ENCODE data around the gene ISM1.

ISM1 gene

DNA sequence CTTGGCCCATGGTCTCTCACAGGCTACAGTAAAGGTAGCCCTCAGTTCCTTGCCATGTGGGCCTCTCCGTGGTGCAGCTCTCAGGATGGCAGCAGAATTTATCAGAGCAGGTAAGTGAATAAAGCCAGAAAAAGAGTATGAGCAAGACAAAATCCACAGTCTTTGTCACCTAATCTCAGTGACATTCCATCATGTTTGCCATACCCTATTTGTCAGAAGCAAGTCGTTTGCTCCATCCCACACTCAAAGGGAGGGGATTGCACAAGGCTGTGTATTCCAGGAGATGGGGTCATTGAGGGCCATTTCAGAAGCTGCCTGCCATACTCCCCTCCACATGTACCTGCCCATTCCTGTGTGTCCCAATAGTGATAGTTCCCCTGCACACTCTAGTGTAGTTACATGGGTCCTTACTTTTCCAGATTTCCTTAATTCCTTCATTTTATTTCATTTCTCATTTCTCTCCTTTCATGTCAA, 24.2 kb downstream of the ISM1 start:
- FAIRE-seq (no peak), DNase-seq (ENCODE audit: insufficient read length) (no peak)
- TF ChIP-seq TAF1 (IDR thresholded peaks at IDR 0.05; ENCODE audit: borderline replicate concordance, low read depth, low read length) (no peak), POLR2A (IDR thresholded peaks at IDR 0.05; ENCODE audit: low read depth, low read length) (no peak), POLR2AphosphoS5 (IDR thresholded peaks at IDR 0.05; ENCODE audit: low read depth, low read length) (no peak)

DNA sequence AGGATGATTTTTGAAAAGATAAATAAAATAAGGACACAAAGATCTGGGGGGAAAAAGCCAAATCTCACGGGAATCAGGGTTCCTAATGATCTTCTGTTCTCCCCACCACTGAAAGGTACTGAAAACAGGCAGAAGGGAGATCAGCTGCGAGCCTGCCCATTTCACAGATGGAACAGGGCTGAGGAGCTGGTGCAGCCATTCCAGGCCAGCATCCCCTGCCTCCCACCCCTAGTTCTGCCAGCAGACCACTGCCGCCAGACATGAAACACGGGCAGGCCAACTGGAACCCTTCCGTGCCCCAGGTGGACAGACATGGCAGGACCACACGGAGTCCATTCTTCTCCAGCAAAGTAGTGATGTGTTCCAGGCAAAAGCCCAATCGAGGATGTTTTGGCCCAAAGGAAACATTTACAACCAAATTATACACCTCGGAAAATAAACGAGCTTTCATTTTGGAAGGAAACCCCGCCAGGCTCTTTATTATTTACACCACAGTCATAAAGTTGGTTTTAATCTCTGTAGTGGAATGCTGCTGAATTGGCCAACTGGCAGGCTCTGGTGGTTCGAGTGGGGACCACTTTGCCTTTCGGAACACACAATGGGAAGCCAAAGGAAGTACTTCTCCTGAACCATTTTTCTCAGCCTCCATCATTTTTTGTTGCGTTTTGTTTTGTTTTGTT, 28.2 kb downstream of the ISM1 start:
- no peak for DNase-seq (ENCODE audit: insufficient read length)
- no peak for TF ChIP-seq POLR2A (IDR thresholded peaks at IDR 0.05; ENCODE audit: low read depth, low read length)
- TF ChIP-seq TAF1 (IDR thresholded peaks at IDR 0.05; ENCODE audit: borderline replicate concordance, low read depth, low read length) = no peak
- no peak for FAIRE-seq

DNA sequence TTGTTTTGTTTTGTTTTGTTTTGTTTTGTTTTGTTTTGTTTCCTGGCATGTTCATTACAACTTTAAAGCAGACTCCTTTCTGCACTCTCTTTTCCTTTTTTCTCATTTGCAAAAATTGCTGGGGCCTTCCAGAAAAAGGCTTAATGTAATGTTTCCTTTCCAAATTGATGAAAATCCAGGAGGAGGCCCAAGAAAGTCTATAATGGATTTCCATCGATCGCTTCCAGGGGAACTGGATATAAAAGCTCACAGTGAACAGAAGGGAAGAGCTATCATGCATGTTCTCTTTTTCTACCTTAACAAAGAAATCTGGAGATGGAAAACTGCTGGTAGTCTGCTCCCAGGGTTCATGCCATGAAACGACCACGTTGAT, 28.7 kb downstream of the ISM1 start:
- DNase-seq (ENCODE audit: insufficient read length) (no peak), FAIRE-seq (no peak)
- TF ChIP-seq POLR2A (IDR thresholded peaks at IDR 0.05; ENCODE audit: low read depth, low read length) (no peak), TAF1 (IDR thresholded peaks at IDR 0.05; ENCODE audit: borderline replicate concordance, low read depth, low read length) (no peak), POLR2AphosphoS5 (IDR thresholded peaks at IDR 0.05; ENCODE audit: low read depth, low read length) (no peak)

DNA sequence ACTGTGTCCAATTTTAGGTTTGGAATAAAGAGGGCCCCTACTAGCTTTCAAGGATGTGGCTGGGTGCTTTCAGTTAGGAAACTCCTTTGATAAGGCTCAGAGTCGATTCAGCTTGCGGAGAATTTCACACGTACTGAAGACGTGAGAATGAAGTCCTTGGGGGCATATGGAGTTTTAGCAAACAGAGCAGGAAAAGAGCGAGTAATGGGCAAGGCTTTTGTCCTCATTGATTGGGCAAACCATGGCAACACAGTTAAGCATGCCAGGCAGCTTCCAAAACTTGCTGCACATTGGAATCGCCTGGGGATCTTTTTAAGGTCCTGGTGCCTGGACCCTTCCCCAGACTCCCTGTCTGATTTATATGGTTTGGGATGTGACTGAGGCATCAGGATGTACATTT, 29.2 kb downstream of the ISM1 start:
- no peak for FAIRE-seq
- DNase-seq (ENCODE audit: insufficient read length) = no peak

DNA sequence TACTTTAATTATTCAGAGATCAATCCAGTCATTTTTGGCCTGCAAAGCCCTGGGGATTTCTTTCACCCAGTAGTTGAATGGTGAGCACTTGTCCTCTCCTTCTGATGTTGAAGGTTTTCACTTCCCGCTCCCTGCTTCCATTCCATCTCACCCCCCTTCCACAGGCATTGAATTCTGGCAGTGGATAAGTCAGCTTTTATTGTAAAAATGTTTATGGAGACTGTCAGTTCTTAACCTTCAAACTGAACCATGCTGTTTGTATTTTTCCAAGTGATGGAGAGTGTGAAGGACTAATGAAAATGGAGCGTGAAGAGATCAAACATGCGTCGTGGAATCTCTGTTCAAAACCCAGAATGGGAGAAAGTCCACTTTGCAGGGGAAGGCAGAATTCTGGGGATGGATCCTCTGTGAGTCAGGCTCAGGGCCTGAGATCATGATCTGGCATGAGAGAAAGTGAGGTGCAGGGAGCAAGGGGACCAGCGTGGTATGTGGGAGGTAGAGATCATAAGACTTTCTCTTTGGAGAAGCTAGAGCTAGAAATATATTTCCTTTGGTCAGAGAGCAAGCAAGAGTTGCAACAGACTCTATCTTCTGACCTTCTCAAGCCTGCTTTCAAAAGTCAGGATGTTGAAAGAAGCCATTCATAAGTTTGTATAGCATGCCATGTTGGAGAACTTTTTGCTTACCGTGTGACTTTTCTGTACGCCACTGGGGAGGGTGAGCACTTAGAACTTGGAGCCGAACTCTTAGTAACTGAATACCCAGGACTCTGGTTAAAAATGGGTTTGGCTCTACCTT, 30.2 kb downstream of the ISM1 start:
- DNase-seq (ENCODE audit: insufficient read length) (no peak), FAIRE-seq (no peak)
- TF ChIP-seq POLR2AphosphoS5 (IDR thresholded peaks at IDR 0.05; ENCODE audit: low read depth, low read length) (no peak), POLR2A (IDR thresholded peaks at IDR 0.05; ENCODE audit: low read depth, low read length) (no peak), TAF1 (IDR thresholded peaks at IDR 0.05; ENCODE audit: borderline replicate concordance, low read depth, low read length) (no peak)

More for the DNA sequence above, 29.2 kb downstream of the ISM1 start:
- no peak for TF ChIP-seq TAF1 (IDR thresholded peaks at IDR 0.05; ENCODE audit: borderline replicate concordance, low read depth, low read length)
- TF ChIP-seq POLR2AphosphoS5 (IDR thresholded peaks at IDR 0.05; ENCODE audit: low read depth, low read length) = no peak
- no peak for TF ChIP-seq POLR2A (IDR thresholded peaks at IDR 0.05; ENCODE audit: low read depth, low read length)

DNA sequence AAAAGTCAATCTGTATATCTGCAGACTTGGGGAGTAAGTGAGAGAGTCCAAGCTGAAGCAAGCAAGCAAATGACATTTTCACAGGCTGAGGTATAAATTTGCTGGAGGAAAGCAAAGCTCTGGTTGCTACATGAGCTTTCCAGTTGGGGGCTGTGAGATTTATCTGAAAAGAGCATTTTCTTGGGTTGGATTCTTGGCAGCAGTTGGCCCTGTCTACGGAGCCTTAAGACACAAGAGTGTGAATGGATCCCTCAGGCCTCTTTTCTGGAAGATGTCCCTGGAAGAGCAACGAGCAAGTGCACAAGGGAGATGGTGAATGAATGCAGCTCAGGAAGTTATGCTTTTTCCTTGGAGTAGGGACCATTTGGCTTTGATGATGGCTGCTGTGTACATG, 30.8 kb downstream of the ISM1 start:
- TF ChIP-seq POLR2AphosphoS5 (IDR thresholded peaks at IDR 0.05; ENCODE audit: low read depth, low read length) (no peak), TAF1 (IDR thresholded peaks at IDR 0.05; ENCODE audit: borderline replicate concordance, low read depth, low read length) (no peak), POLR2A (IDR thresholded peaks at IDR 0.05; ENCODE audit: low read depth, low read length) (no peak)
- DNase-seq (ENCODE audit: insufficient read length) (no peak), FAIRE-seq (no peak)

DNA sequence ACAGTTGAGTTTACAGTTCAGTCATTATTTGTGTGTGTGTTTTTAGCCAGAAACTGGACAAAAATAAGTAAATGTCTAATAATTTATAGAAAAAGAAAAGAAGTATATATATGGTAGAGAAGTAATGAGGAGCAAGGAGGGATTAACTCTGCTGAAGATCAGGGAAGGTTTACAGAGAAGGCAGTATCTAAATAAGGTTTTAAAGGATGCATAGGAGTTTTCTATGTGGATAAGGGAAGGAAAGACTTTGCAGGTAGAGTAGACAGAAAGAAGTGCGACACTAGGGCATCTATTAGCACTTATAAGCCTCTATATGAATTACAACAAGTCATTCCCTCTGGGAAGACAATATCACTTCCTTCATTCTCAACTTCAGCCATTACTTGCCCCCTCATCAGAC, 34.3 kb downstream of the ISM1 start:
- FAIRE-seq (no peak), DNase-seq (ENCODE audit: insufficient read length) (no peak)
- no peak for TF ChIP-seq POLR2AphosphoS5 (IDR thresholded peaks at IDR 0.05; ENCODE audit: low read depth, low read length)
- no peak for TF ChIP-seq TAF1 (IDR thresholded peaks at IDR 0.05; ENCODE audit: borderline replicate concordance, low read depth, low read length)
- TF ChIP-seq POLR2A (IDR thresholded peaks at IDR 0.05; ENCODE audit: low read depth, low read length) = no peak

DNA sequence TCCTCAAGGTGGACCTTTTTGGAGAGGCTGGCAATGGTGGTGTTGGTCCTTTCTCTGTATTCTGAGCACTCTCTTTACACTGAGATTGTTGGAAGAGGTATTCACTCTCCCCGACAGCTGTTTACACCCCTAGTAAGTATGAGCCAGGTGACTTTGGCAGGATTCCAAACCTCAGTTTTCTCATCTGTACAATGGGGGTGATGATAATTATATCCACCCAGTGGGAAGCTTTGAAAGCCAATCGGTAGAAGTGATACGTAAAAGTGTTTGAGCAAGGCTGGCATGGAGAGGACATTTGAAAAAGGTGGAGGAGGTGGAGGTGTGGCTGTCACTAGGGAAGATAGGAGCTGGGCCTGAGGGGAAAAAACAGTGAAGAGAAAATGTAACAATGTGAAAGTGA, 35.5 kb downstream of the ISM1 start:
- TF ChIP-seq POLR2A (IDR thresholded peaks at IDR 0.05; ENCODE audit: low read depth, low read length) = no peak
- TF ChIP-seq TAF1 (IDR thresholded peaks at IDR 0.05; ENCODE audit: borderline replicate concordance, low read depth, low read length) = no peak
- TF ChIP-seq POLR2AphosphoS5 (IDR thresholded peaks at IDR 0.05; ENCODE audit: low read depth, low read length) = no peak
- DNase-seq (ENCODE audit: insufficient read length) (no peak), FAIRE-seq (no peak)

DNA sequence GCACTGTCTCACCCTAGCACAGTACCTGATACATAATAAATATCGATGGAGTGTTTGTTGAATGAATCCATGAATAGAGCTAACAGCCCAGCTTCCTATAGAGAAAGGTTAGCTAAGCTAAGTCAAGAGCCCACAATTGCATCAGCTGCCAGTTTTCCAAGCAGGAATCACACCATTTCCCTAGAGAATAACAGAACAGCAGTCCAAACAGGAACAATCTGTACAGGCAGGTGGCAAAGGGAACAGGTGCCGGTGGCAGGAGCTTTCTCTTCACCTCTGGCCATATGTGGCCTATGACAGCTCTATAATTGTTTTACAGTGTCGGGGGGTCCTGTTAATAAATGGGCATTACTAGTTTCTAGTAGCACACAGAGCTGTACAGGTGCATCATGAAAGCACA, 38.8 kb downstream of the ISM1 start:
- FAIRE-seq (no peak), DNase-seq (ENCODE audit: insufficient read length) (no peak)
- TF ChIP-seq POLR2A (IDR thresholded peaks at IDR 0.05; ENCODE audit: low read depth, low read length) = no peak
- no peak for TF ChIP-seq POLR2AphosphoS5 (IDR thresholded peaks at IDR 0.05; ENCODE audit: low read depth, low read length)
- TF ChIP-seq TAF1 (IDR thresholded peaks at IDR 0.05; ENCODE audit: borderline replicate concordance, low read depth, low read length) = no peak

DNA sequence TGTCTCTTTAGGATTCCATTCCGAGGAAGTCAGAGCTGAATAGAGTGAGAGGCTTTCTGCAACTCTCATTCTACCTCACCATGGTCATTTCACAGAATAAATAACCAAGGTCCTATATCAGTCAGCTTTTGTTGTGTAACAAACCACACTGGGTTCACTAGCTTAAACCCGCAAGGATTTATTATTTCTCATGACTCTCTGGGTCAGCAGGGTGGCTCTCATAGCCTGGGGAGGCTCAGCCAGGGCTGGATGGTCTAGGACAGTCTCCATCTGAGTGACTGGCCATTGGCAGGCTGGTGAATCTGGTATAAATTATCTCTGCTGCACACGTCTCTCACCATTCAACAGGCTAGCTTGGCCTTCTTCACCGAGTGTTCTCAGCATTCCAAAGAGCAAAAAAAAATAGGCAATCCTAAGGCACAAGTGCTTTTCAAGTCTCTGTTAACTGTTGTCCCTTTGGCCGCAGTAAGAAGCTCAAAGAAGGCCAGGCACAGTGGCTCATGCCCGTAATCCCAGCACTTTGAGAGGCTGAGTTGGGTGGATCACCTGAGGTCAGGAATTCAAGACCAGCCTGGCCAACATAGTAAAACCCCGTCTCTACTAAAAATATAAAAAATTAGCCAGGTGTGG, 39.7 kb downstream of the ISM1 start:
- DNase-seq (ENCODE audit: insufficient read length) = no peak
- no peak for FAIRE-seq
- TF ChIP-seq POLR2AphosphoS5 (IDR thresholded peaks at IDR 0.05; ENCODE audit: low read depth, low read length) = no peak
- TF ChIP-seq TAF1 (IDR thresholded peaks at IDR 0.05; ENCODE audit: borderline replicate concordance, low read depth, low read length) = no peak
- TF ChIP-seq POLR2A (IDR thresholded peaks at IDR 0.05; ENCODE audit: low read depth, low read length) = no peak

DNA sequence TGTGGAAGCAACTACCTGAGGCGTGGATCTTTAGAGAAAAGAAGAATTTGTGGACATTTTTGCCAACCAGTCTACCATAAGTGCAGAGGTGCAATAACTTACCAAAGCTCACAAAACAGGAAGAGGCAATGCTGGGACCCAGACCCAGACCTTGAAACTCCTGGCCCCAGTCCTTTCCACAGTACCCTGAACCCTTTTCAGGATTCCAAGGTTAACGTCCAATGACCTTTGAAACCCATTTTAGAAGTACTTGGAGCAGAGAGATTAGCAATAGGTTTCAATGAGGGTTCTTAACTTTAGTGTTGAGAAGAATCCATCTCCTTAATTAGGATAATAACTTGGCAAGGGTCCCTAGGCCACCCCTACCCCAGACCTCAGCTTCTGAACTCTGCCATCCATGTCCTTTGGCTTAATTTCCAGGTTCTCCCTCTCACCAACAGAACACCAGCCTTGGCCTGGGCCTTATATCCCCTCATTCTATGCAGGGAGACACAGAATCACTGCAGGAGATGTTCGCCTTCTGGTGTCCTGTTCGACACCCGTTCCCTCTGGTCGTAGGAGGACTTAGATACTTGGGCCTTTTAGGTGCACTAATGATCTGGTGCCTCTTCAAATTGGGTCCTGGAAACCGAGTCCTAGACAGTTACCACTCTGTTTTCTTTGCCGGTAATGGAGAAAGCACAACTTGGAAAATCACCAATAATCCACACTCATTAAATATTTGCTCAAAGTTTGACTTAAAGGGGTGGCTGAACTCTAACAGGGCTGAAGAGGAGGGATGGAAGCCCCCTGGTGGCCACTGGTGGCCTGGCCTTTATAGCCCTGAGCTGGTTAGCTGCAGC, 40.6 kb downstream of the ISM1 start:
- peak; percentile 20 for DNase-seq (ENCODE audit: insufficient read length)
- peak; percentile 74 for FAIRE-seq

More for the DNA sequence above, 40.6 kb downstream of the ISM1 start:
- no peak for TF ChIP-seq POLR2A (IDR thresholded peaks at IDR 0.05; ENCODE audit: low read depth, low read length)
- TF ChIP-seq TAF1 (IDR thresholded peaks at IDR 0.05; ENCODE audit: borderline replicate concordance, low read depth, low read length) = no peak
- no peak for TF ChIP-seq POLR2AphosphoS5 (IDR thresholded peaks at IDR 0.05; ENCODE audit: low read depth, low read length)

All from GM12892 (cell line).